Colonic mucosa (tissue), 4 donors: ENCODE results near the gene MAEL. TPM values are rescaled to one million over a fixed set of nuclear protein-coding genes. Genes with fewer than 3 reads are reported as not detected.

Source experiments
- DNase-seq: peaks from one replicate; pipeline ENCODE4 v3.0.0-alpha.2; 2020
- H3K27ac ChIP-seq: fragments of 200-600 bp; one replicate; pipeline ENCODE4 v1.8.0; 2021
- H3K27me3 ChIP-seq: fragments of 200-600 bp; one replicate; pipeline ENCODE4 v1.8.0; 2021
- H3K36me3 ChIP-seq: fragments of 200-600 bp; one replicate; pipeline ENCODE4 v1.8.0; 2021
- H3K4me1 ChIP-seq: fragments of 200-600 bp; one replicate; pipeline ENCODE4 v1.8.0; 2021; ENCODE audit warnings: mild to moderate bottlenecking
- H3K4me3 ChIP-seq: fragments of 200-600 bp; one replicate; pipeline ENCODE4 v1.8.0; 2021
- H3K9ac ChIP-seq, 2 donors: one replicate each; pipeline ENCODE4 v1.7.0; 2013; ENCODE audit warnings: control low read depth in 2 of 2, low read depth in 2 of 2, low read length in 2 of 2
- H3K9me3 ChIP-seq: fragments of 200-600 bp; one replicate; pipeline ENCODE4 v1.8.0; 2021
- CTCF ChIP-seq: fragments of 200-600 bp; IDR thresholded peaks from one replicate; pipeline ENCODE4 v1.8.0; 2022; ENCODE audit warnings: antibody characterized with exemption, mild to moderate bottlenecking
- intact Hi-C: fragments of 100-400 bp; cut with DNase I; formaldehyde crosslinking; loops from one replicate; pipeline ENCODE4 v1.14.1; 2022
- total RNA-seq, 2 donors: library from RNA; stranded (reverse); fragmentation: NEBNext Ultra II Directional in 1 of 2; extraction: Animal tissue kit (Norgen Biotek cat#: 25700) in 1 of 2; gene quantifications; one replicate each; pipeline ENCODE4 v1.2.1, GENCODE V29; 2021
- donor health status: healthy.
- donor health status: DM: no; HTN: no; CAD: no.
- donor health status: DM: no; HTN: no; CAD: no.

Gene MAEL
- total RNA-seq, 2 donors from 2014 or later = not detected

- no peak for DNase-seq
- H3K27ac ChIP-seq = no peak overlapping the region
- H3K4me3 ChIP-seq = no peak overlapping the region
- H3K36me3 ChIP-seq = no peaks in the 10 kb centered on the region
- H3K27me3 ChIP-seq = peaks cover 7% of the 10 kb centered on the region
- TF ChIP-seq CTCF = no peak
- H3K9ac ChIP-seq = no peak overlapping the region
- intact Hi-C loops = no loop called here
- no peaks in the 10 kb centered on the region for H3K9me3 ChIP-seq
- H3K4me1 ChIP-seq = no peaks in the 10 kb centered on the region
Measured at GRCh38 chr1:166950156-166950555, 38.9 kb upstream of the MAEL start.

GRCh38 chr1:166951050-166951449 lies 38.0 kb upstream of the MAEL start:
- Histone ChIP-seq H3K9ac (no peak overlapping the region), H3K4me3 (no peak overlapping the region), H3K9me3 (no peaks in the 10 kb centered on the region), H3K27me3 (peaks cover 7% of the 10 kb centered on the region), H3K36me3 (no peaks in the 10 kb centered on the region), H3K4me1 (no peaks in the 10 kb centered on the region), H3K27ac (no peak overlapping the region)
- DNase-seq = no peak
- TF ChIP-seq CTCF = no peak
- intact Hi-C loops = no loop called here

DNA sequence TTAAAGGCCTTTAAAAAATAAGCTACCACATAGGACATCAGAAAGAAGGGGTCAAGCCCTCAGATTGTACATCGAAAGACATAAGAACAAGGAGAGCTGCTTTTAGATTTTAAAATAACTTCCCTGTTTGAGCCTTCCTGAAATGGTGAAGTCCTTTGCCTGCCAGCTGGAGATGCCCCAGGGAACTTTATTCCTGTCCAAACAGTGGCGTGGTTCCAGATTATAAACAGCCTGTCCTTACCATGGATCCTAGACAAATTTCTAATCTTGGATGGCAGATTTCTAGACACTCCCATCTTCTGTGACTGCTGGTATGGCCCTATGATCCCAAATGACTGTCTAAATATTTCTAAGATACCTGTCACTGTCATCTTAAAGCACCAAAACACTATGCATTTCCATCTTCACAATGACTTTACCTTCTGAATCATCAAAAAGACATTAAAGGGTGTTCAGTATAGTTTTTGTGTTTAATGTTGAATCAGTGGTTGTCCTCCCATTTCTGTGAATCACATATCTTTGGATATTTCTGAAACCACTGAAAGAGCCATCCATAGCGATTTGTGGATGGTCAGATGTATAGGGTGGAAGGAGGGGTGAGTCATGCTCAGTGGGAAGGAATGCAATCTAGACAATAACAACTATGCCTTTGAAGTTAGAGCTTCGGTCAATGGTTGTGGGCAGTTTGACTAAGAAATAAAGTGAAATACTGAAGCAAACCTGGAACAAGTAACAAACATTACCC lies 36.9 kb upstream of the MAEL start:
- Histone ChIP-seq H3K4me3 (no peak overlapping the region), H3K9me3 (no peaks in the 10 kb centered on the region), H3K4me1 (no peaks in the 10 kb centered on the region), H3K27ac (no peak overlapping the region), H3K9ac (no peak overlapping the region), H3K36me3 (no peaks in the 10 kb centered on the region), H3K27me3 (peaks cover 5% of the 10 kb centered on the region)
- TF ChIP-seq CTCF = no peak
- intact Hi-C loops = no loop called here
- no peak for DNase-seq

- TF ChIP-seq CTCF = no peak
- no peak for DNase-seq
- Histone ChIP-seq H3K27me3 (no peaks in the 10 kb centered on the region), H3K9me3 (no peaks in the 10 kb centered on the region), H3K27ac (no peak overlapping the region), H3K4me3 (no peak overlapping the region), H3K9ac (no peak overlapping the region), H3K36me3 (no peaks in the 10 kb centered on the region), H3K4me1 (no peaks in the 10 kb centered on the region)
- intact Hi-C loops = no loop called here
Measured at GRCh38 chr1:166953491-166953890, 35.6 kb upstream of the MAEL start.

GRCh38 chr1:166956057-166956850 lies 32.8 kb upstream of the MAEL start:
- intact Hi-C loops = no loop called here
- no peaks in the 10 kb centered on the region for H3K27me3 ChIP-seq
- DNase-seq = no peak
- no peaks in the 10 kb centered on the region for H3K4me1 ChIP-seq
- no peaks in the 10 kb centered on the region for H3K9me3 ChIP-seq
- H3K9ac ChIP-seq = no peak overlapping the region
- TF ChIP-seq CTCF = no peak
- H3K4me3 ChIP-seq = no peak overlapping the region
- H3K36me3 ChIP-seq = no peaks in the 10 kb centered on the region
- no peak overlapping the region for H3K27ac ChIP-seq
